Uterus (tissue), 2 donors: ENCODE results near the gene FANCC.

ENCODE experiments used
- POLR2A ChIP-seq, 2 donors: fragments of 450-650 bp; IDR thresholded peaks; one replicate each; pipeline ENCODE4 v1.6.1; 2016; ENCODE audit warnings: antibody characterized with exemption in 2 of 2, mild to moderate bottlenecking in 1 of 2, moderate library complexity in 1 of 2
- TF ChIP-seq, protein P1 (sequence below), 4 experiments: fragments of 200-600 bp in 2 of 4; fragments of 450-650 bp in 2 of 4; sonication (generic) in 2 of 4; IDR thresholded peaks; one replicate each; pipeline ENCODE4 v1.5.1; 2016 to 2019; ENCODE audit warnings: antibody characterized with exemption in 4 of 4, mild to moderate bottlenecking in 2 of 4, moderate library complexity in 1 of 4

DNA sequence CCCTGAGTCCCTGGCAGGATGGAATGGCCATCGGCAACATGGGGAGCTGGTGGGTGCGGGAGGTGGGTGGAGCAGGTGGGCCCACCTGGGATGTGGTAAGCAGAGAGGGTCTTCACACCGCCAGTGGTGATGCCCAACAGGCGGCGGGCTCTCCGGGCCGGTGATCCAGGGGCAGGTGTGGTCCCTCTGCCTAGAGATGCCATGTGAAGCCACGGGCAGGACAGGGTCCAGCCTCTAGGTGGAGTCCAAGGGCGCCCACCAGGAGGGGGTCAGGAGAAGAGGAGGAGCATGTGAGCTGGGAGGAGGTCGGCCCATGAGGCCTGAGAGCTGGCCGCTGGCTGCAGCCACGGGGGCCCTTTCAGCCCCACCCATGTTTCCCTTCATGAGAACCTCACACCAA, 221.1 kb downstream of the FANCC start:
- TF ChIP-seq, protein P1, sequence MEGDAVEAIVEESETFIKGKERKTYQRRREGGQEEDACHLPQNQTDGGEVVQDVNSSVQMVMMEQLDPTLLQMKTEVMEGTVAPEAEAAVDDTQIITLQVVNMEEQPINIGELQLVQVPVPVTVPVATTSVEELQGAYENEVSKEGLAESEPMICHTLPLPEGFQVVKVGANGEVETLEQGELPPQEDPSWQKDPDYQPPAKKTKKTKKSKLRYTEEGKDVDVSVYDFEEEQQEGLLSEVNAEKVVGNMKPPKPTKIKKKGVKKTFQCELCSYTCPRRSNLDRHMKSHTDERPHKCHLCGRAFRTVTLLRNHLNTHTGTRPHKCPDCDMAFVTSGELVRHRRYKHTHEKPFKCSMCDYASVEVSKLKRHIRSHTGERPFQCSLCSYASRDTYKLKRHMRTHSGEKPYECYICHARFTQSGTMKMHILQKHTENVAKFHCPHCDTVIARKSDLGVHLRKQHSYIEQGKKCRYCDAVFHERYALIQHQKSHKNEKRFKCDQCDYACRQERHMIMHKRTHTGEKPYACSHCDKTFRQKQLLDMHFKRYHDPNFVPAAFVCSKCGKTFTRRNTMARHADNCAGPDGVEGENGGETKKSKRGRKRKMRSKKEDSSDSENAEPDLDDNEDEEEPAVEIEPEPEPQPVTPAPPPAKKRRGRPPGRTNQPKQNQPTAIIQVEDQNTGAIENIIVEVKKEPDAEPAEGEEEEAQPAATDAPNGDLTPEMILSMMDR (IDR thresholded peaks at IDR 0.05) = no peak
- no peak for TF ChIP-seq POLR2A (IDR thresholded peaks at IDR 0.05)
